Measurements from ENCODE around the gene SLC2A6. TPM values are rescaled to one million over a fixed set of nuclear protein-coding genes. Genes with fewer than 3 reads are reported as not detected.

Gene SLC2A6
- total and polyA plus RNA-seq, 2 experiments from 2014 or later, result 7.3 to 10.6 TPM

- H3K36me3 ChIP-seq (replicated peaks; ENCODE audit: insufficient read depth, low read depth), result no peaks in the 10 kb centered on the region
- no peak for DNase-seq (ENCODE audit: low spot score)
- peaks cover 7% of the 10 kb centered on the region for H3K4me1 ChIP-seq (ENCODE audit: insufficient read depth)
- H3K9me3 ChIP-seq (ENCODE audit: low read depth), result no peaks in the 10 kb centered on the region
- H2AFZ ChIP-seq, result no peak overlapping the region
- TF ChIP-seq EZH2 (IDR thresholded peaks at IDR 0.05; ENCODE audit: borderline replicate concordance), result no peak
- no peak for TF ChIP-seq CTCF (IDR thresholded peaks at IDR 0.05; ENCODE audit: poor library complexity)
- TF ChIP-seq EZH2phosphoT487 (IDR thresholded peaks at IDR 0.05; ENCODE audit: low read depth, severe bottlenecking, unreplicated experiment), result no peak
- WGBS (ENCODE audit: low lambda C conversion rate, missing lambda C conversion rate), result 96% methylated on average over 27 of the region's 27 CpGs
- no peaks in the 10 kb centered on the region for H3K79me2 ChIP-seq
- H4K20me1 ChIP-seq (ENCODE audit: insufficient read depth, poor library complexity, severe bottlenecking), result no peaks in the 10 kb centered on the region
- H3K27me3 ChIP-seq, result peaks cover under 1% of the 10 kb centered on the region
- no peaks in the 10 kb centered on the region for H3K9me2 ChIP-seq (replicated peaks; ENCODE audit: insufficient read depth)
- no peak overlapping the region for H3K27ac ChIP-seq
- no peak overlapping the region for H3K4me3 ChIP-seq
- no peak overlapping the region for H3K4me2 ChIP-seq
Observed at GRCh38 chr9:133475292-133476012, 3.4 kb downstream of the SLC2A6 start.

DNA sequence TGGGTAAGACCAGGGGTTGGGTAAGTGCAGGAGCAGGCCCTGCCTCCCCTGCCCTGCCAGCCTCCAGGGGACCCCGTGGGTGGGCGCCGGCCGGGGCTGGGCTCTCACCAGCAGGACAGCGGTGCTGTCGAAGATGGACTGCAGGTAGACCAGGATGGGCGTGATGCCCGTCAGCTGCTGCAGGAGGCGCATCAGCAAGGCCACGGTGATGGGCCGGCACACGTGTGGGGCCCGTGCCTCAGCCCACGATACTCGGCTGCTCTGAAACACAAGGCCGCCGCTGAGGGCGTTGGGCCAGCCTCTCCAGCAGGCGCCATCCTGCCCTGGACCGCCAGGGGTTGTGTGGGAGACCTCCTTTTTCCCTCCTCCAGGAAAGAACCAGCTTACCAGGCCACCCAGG, 4.0 kb downstream of the SLC2A6 start:
- 93% methylated on average over 19 of the region's 20 CpGs for WGBS (ENCODE audit: low lambda C conversion rate, missing lambda C conversion rate)
- TF ChIP-seq EZH2 (IDR thresholded peaks at IDR 0.05; ENCODE audit: borderline replicate concordance) (no peak), EZH2phosphoT487 (IDR thresholded peaks at IDR 0.05; ENCODE audit: low read depth, severe bottlenecking, unreplicated experiment) (no peak), CTCF (IDR thresholded peaks at IDR 0.05; ENCODE audit: poor library complexity) (no peak)
- no peaks in the 10 kb centered on the region for H3K9me2 ChIP-seq (replicated peaks; ENCODE audit: insufficient read depth)
- no peak for DNase-seq (ENCODE audit: low spot score)
- no peaks in the 10 kb centered on the region for H3K36me3 ChIP-seq (replicated peaks; ENCODE audit: insufficient read depth, low read depth)
- H3K9me3 ChIP-seq (ENCODE audit: low read depth), result no peaks in the 10 kb centered on the region
- H4K20me1 ChIP-seq (ENCODE audit: insufficient read depth, poor library complexity, severe bottlenecking), result no peaks in the 10 kb centered on the region
- no peaks in the 10 kb centered on the region for H3K27me3 ChIP-seq
- no peak overlapping the region for H3K27ac ChIP-seq
- no peak overlapping the region for H2AFZ ChIP-seq
- peaks cover 7% of the 10 kb centered on the region for H3K4me1 ChIP-seq (ENCODE audit: insufficient read depth)
- H3K79me2 ChIP-seq, result no peaks in the 10 kb centered on the region
- no peak overlapping the region for H3K4me3 ChIP-seq
- no peak overlapping the region for H3K4me2 ChIP-seq

GRCh38 chr9:133474215-133474614, 4.7 kb downstream of the SLC2A6 start:
- H4K20me1 ChIP-seq (ENCODE audit: insufficient read depth, poor library complexity, severe bottlenecking), result no peaks in the 10 kb centered on the region
- WGBS (ENCODE audit: low lambda C conversion rate, missing lambda C conversion rate), result 90% methylated on average over 5 of the region's 5 CpGs
- H3K27me3 ChIP-seq, result no peaks in the 10 kb centered on the region
- no peaks in the 10 kb centered on the region for H3K9me2 ChIP-seq (replicated peaks; ENCODE audit: insufficient read depth)
- H3K4me2 ChIP-seq, result no peak overlapping the region
- no peak overlapping the region for H3K27ac ChIP-seq
- no peak for TF ChIP-seq EZH2phosphoT487 (IDR thresholded peaks at IDR 0.05; ENCODE audit: low read depth, severe bottlenecking, unreplicated experiment)
- no peak for TF ChIP-seq EZH2 (IDR thresholded peaks at IDR 0.05; ENCODE audit: borderline replicate concordance)
- TF ChIP-seq CTCF (IDR thresholded peaks at IDR 0.05; ENCODE audit: poor library complexity), result no peak
- DNase-seq (ENCODE audit: low spot score), result no peak
- H3K4me3 ChIP-seq, result no peak overlapping the region
- no peaks in the 10 kb centered on the region for H3K36me3 ChIP-seq (replicated peaks; ENCODE audit: insufficient read depth, low read depth)
- no peak overlapping the region for H2AFZ ChIP-seq
- H3K79me2 ChIP-seq, result no peaks in the 10 kb centered on the region
- peaks cover under 1% of the 10 kb centered on the region for H3K4me1 ChIP-seq (ENCODE audit: insufficient read depth)
- no peaks in the 10 kb centered on the region for H3K9me3 ChIP-seq (ENCODE audit: low read depth)
